ENCODE results near the gene TRAF5. TPM values are rescaled to one million over a fixed set of nuclear protein-coding genes. Genes with fewer than 3 reads are reported as not detected.
A peak's percentile ranks its signal among the peaks of the same experiment; 100 is the strongest.

The TRAF5 gene
- total RNA-seq, 2 donors from 2014 or later, result 56.5 to 78.3 TPM

DNA sequence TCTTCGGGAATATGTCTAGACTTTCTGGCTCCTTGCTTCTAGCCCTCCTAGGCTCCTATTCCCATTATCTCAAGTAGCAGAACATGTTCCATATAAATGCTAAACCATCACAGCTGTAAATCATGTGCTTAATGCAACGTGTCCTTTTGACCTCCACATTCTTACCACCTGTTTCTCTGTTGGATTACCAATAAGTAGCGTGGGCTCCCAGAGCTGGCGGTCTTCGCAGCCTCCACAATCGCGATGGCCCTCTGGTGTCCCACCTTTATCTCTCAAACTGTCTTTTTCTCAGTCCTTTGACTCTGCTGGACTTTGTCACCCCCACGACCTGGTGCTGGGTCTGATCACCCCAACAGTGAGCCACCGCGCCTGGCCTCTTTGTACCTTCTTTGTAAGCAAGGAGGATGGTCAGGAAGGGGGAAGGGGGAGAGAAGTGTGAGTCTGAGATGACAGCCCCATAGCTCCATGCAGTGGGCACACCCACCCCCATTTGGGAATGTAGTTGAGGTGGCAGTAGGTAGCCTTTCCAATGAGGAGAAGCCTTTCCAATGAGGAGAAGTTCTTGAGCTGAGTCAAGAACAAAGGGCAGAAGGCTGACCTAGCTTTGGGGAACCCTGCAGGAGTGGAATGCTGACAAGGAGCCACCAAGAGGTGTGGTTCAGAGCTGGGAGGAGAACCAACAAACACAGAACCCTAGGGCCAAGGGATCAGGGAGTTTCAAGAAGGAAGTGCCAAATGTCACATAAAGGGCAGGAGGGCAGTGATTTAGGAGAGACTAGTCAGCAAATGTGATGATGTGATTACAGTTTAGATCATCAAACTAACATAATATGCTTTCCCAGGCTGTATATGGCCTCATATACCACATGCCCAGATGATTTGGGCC is 14.2 kb downstream of the TRAF5 start:
- DNase-seq, result no peak
- Mint-ChIP-seq H3K27me3 (ENCODE audit: insufficient read depth) (no peaks in the 10 kb centered on the region), H3K4me3 (no peak overlapping the region)

GRCh38 chr1:211341999-211342398 is 15.4 kb downstream of the TRAF5 start:
- H3K9ac ChIP-seq (ENCODE audit: extremely low read depth, low read length, poor library complexity, severe bottlenecking), result no peak overlapping the region
- H3K4me1 Mint-ChIP-seq, result peaks cover 27% of the 10 kb centered on the region
- H3K9me3 Mint-ChIP-seq, result no peaks in the 10 kb centered on the region
- peaks cover 7% of the 10 kb centered on the region for H3K36me3 Mint-ChIP-seq (ENCODE audit: low read depth)
- no peak for TF ChIP-seq CTCF (conservative IDR thresholded peaks at IDR 0.05)
- no peak overlapping the region for H3K4me3 ChIP-seq (ENCODE audit: low read length)
- no peak overlapping the region for H3K27ac ChIP-seq (ENCODE audit: low read depth, low read length)
- no peak overlapping the region for H3K4me3 Mint-ChIP-seq
- peaks cover 7% of the 10 kb centered on the region for H3K36me3 ChIP-seq (ENCODE audit: control insufficient read depth, insufficient read depth, low read length)
- H3K27me3 ChIP-seq (ENCODE audit: control insufficient read depth, insufficient read depth, low read length, poor library complexity, severe bottlenecking), result no peaks in the 10 kb centered on the region
- no peaks in the 10 kb centered on the region for H3K9me3 ChIP-seq (ENCODE audit: control insufficient read depth, low read length)
- H3K27me3 Mint-ChIP-seq (ENCODE audit: insufficient read depth), result no peaks in the 10 kb centered on the region
- DNase-seq, result no peak
- no CpG with 5 or more reads among the region's 1 CpG for WGBS, 2 experiments (ENCODE audit: insufficient coverage in 1 of 2, insufficient read length in 1 of 2)
- no peak overlapping the region for H3K27ac Mint-ChIP-seq
- peaks cover 6% of the 10 kb centered on the region for H3K4me1 ChIP-seq (ENCODE audit: control insufficient read depth, insufficient read depth, low read length)

More for the DNA sequence above, 14.2 kb downstream of the TRAF5 start:
- Histone ChIP-seq H3K9ac (ENCODE audit: extremely low read depth, low read length, poor library complexity, severe bottlenecking) (no peak overlapping the region), H3K27ac (ENCODE audit: low read depth, low read length) (no peak overlapping the region), H3K9me3 (ENCODE audit: control insufficient read depth, low read length) (no peaks in the 10 kb centered on the region), H3K4me3 (ENCODE audit: low read length) (no peak overlapping the region), H3K36me3 (ENCODE audit: control insufficient read depth, insufficient read depth, low read length) (peaks cover 7% of the 10 kb centered on the region), H3K4me1 (ENCODE audit: control insufficient read depth, insufficient read depth, low read length) (peaks cover 6% of the 10 kb centered on the region), H3K27me3 (ENCODE audit: control insufficient read depth, insufficient read depth, low read length, poor library complexity, severe bottlenecking) (no peaks in the 10 kb centered on the region)
- H3K9me3 Mint-ChIP-seq, result no peaks in the 10 kb centered on the region
- H3K36me3 Mint-ChIP-seq (ENCODE audit: low read depth), result peaks cover 7% of the 10 kb centered on the region
- peaks cover 31% of the 10 kb centered on the region for H3K4me1 Mint-ChIP-seq
- 94 to 96% methylated on average over 6 to 9 of the region's 10 CpGs for WGBS, 2 experiments (ENCODE audit: insufficient coverage in 1 of 2, insufficient read length in 1 of 2)
- no peak for TF ChIP-seq CTCF (conservative IDR thresholded peaks at IDR 0.05)
- no peak overlapping the region for H3K27ac Mint-ChIP-seq

- H3K9me3 ChIP-seq (ENCODE audit: control insufficient read depth, low read length), result no peaks in the 10 kb centered on the region
- Mint-ChIP-seq H3K27ac (no peak overlapping the region), H3K4me3 (no peak overlapping the region), H3K36me3 (ENCODE audit: low read depth) (peaks cover 10% of the 10 kb centered on the region), H3K27me3 (ENCODE audit: insufficient read depth) (no peaks in the 10 kb centered on the region), H3K4me1 (peaks cover 17% of the 10 kb centered on the region), H3K9me3 (no peaks in the 10 kb centered on the region)
- no peak for TF ChIP-seq CTCF (conservative IDR thresholded peaks at IDR 0.05)
- H3K27me3 ChIP-seq (ENCODE audit: control insufficient read depth, insufficient read depth, low read length, poor library complexity, severe bottlenecking), result no peaks in the 10 kb centered on the region
- peaks cover 11% of the 10 kb centered on the region for H3K36me3 ChIP-seq (ENCODE audit: control insufficient read depth, insufficient read depth, low read length)
- no peak overlapping the region for H3K4me3 ChIP-seq (ENCODE audit: low read length)
- 81 to 87% methylated on average over 3 to 4 of the region's 4 CpGs for WGBS, 2 experiments (ENCODE audit: insufficient coverage in 1 of 2, insufficient read length in 1 of 2)
- peak; percentile 24 for DNase-seq
- peaks cover 6% of the 10 kb centered on the region for H3K4me1 ChIP-seq (ENCODE audit: control insufficient read depth, insufficient read depth, low read length)
- H3K9ac ChIP-seq (ENCODE audit: extremely low read depth, low read length, poor library complexity, severe bottlenecking), result no peak overlapping the region
- no peak overlapping the region for H3K27ac ChIP-seq (ENCODE audit: low read depth, low read length)
Observed at GRCh38 chr1:211343607-211344006, 17.0 kb downstream of the TRAF5 start.
